Prostate gland (tissue), 2 donors: ENCODE data around the gene XPR1.

Experiments used
- POLR2A ChIP-seq: fragments of 450-650 bp; IDR thresholded peaks from one replicate; pipeline ENCODE4 v1.6.1; 2016; ENCODE audit warnings: antibody characterized with exemption, mild to moderate bottlenecking
- TF ChIP-seq, protein P1 (sequence below), 4 experiments: fragments of 200-600 bp in 2 of 4; fragments of 450-650 bp in 2 of 4; sonication (generic) in 2 of 4; IDR thresholded peaks; 1 replicate in 3 of 4; 2 replicates in 1 of 4; pipeline ENCODE4 v1.5.1; 2016 to 2019; ENCODE audit warnings: antibody characterized with exemption in 4 of 4, mild to moderate bottlenecking in 2 of 4, moderate library complexity in 2 of 4

DNA sequence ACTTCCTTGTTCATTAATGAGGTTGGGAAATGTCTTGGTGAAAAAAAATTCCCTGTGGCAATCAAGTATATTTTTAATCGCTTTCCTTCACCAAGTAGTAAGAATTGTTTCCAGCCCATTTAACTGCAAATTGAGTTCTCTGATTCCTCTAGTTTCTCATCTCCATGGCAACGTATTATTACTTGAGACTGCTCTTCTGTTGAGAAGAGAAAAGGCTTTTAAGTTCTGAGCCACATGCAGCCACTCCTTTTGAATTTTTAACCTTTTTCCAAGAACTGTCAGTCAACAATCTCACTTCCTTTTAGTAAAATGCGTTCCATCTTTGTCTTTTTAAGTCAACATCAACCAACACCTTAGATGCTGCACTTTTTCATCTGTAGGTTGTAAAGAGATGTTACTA is 205.2 kb downstream of the XPR1 start:
- no peak for TF ChIP-seq POLR2A
- TF ChIP-seq, protein P1, sequence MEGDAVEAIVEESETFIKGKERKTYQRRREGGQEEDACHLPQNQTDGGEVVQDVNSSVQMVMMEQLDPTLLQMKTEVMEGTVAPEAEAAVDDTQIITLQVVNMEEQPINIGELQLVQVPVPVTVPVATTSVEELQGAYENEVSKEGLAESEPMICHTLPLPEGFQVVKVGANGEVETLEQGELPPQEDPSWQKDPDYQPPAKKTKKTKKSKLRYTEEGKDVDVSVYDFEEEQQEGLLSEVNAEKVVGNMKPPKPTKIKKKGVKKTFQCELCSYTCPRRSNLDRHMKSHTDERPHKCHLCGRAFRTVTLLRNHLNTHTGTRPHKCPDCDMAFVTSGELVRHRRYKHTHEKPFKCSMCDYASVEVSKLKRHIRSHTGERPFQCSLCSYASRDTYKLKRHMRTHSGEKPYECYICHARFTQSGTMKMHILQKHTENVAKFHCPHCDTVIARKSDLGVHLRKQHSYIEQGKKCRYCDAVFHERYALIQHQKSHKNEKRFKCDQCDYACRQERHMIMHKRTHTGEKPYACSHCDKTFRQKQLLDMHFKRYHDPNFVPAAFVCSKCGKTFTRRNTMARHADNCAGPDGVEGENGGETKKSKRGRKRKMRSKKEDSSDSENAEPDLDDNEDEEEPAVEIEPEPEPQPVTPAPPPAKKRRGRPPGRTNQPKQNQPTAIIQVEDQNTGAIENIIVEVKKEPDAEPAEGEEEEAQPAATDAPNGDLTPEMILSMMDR (IDR thresholded peaks at IDR 0.05), result no peak
